ENCODE measurements around the gene PCGF2.

The PCGF2 gene

GRCh38 chr17:38697061-38697820 is 50.9 kb downstream of the PCGF2 start:
- DNase-seq (ENCODE audit: low spot score): no peak
- TF ChIP-seq CTCF (IDR thresholded peaks at IDR 0.05; ENCODE audit: extremely low read depth, insufficient read depth, missing control alignments): no peak
- in situ Hi-C loops (cut with MboI; ENCODE audit: low pct_unique_long_range_greater_than_20kb, low sequenced_read_pairs, unreplicated experiment): no loop called here

- no peak for DNase-seq (ENCODE audit: low spot score)
- TF ChIP-seq CTCF (IDR thresholded peaks at IDR 0.05; ENCODE audit: extremely low read depth, insufficient read depth, missing control alignments): no peak
- in situ Hi-C loops (cut with MboI; ENCODE audit: low pct_unique_long_range_greater_than_20kb, low sequenced_read_pairs, unreplicated experiment): no loop called here
Measured at GRCh38 chr17:38693700-38694329, 54.3 kb downstream of the PCGF2 start.

GRCh38 chr17:38691154-38691553 is 57.0 kb downstream of the PCGF2 start:
- TF ChIP-seq CTCF (IDR thresholded peaks at IDR 0.05; ENCODE audit: extremely low read depth, insufficient read depth, missing control alignments): no peak
- no peak for DNase-seq (ENCODE audit: low spot score)
- in situ Hi-C loops (cut with MboI; ENCODE audit: low pct_unique_long_range_greater_than_20kb, low sequenced_read_pairs, unreplicated experiment): no loop called here

- TF ChIP-seq CTCF (IDR thresholded peaks at IDR 0.05; ENCODE audit: extremely low read depth, insufficient read depth, missing control alignments): no peak
- in situ Hi-C loops (cut with MboI; ENCODE audit: low pct_unique_long_range_greater_than_20kb, low sequenced_read_pairs, unreplicated experiment): no loop called here
- DNase-seq (ENCODE audit: low spot score): no peak
Measured at GRCh38 chr17:38690386-38690785, 57.8 kb downstream of the PCGF2 start.

- DNase-seq (ENCODE audit: low spot score): no peak
- no peak for TF ChIP-seq CTCF (IDR thresholded peaks at IDR 0.05; ENCODE audit: extremely low read depth, insufficient read depth, missing control alignments)
- in situ Hi-C loops (cut with MboI; ENCODE audit: low pct_unique_long_range_greater_than_20kb, low sequenced_read_pairs, unreplicated experiment): no loop called here
Measured at GRCh38 chr17:38687286-38687685, 60.9 kb downstream of the PCGF2 start.

- DNase-seq (ENCODE audit: low spot score): no peak
- TF ChIP-seq CTCF (IDR thresholded peaks at IDR 0.05; ENCODE audit: extremely low read depth, insufficient read depth, missing control alignments): no peak
- in situ Hi-C loops (cut with MboI; ENCODE audit: low pct_unique_long_range_greater_than_20kb, low sequenced_read_pairs, unreplicated experiment): no loop called here
Measured at GRCh38 chr17:38685491-38685890, 62.6 kb downstream of the PCGF2 start.
